OCI-LY3 (cell line): Measurements from ENCODE around the gene RABL2B.

Experiments
- CTCF ChIP-seq: fragments of 200-600, 300-600 bp; sonication (generic); IDR thresholded peaks from 2 replicates; pipeline ENCODE4 v1.5.1; 2014; ENCODE audit warnings: antibody characterized with exemption, low read length, low read depth
- EZH2phosphoT487 ChIP-seq: fragments of 200-600 bp; shearing (Covaris generic); IDR thresholded peaks from 2 replicates; pipeline ENCODE4 v1.6.1; 2018; ENCODE audit warnings: antibody characterized with exemption, mixed run types, low read depth

- TF ChIP-seq CTCF (no peak), EZH2phosphoT487 (no peak)
These were observed 60.6 kb downstream of the RABL2B start for GRCh38 chr22:50722716-50723428.
